Fibroblast of gingiva (primary cell): ENCODE measurements around the gene IQCM.
A peak's percentile ranks its signal among the peaks of the same experiment; 100 is the strongest.

Source experiments
- DNase-seq: peaks from one replicate; pipeline ENCODE4 v3.0.0-alpha.2; 2011; ENCODE audit warnings: low read depth

The IQCM gene

DNA sequence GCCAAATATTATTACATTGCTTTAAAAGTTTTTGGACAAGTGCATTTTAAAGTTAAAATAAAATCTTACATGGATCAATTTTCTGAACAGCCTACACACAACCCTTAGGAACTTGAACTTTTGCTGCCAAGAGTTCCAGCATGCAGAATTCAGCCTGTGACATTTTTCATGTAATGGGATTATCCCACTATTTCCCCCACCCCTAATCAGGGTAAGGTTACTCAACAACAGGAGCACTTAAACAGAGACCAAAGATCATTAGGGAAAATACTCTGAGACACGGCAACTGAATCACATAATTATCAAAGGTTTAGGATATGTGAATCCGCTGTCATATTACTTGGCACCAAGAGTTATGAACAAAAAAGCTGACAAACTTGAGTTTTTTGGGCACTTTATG, 47.2 kb downstream of the IQCM start:
- DNase-seq = no peak

DNA sequence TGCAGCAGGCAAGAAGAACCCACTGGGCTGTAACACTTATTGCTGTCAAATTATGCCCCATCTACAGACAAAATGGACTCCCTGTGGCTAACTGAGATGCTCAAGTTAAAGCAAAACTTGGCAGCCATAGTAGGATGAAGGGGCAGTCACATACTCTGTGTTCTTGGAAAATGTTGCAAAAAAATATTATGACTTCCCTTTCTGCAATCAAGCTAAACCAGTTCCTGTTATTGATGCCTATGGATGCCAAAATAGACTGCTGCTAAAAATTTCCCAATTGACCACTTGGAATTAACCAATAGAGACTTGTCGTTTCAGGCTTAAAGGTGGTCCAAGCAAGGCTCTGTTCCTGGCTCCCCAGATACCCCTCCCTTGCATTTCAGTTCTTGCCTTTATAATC, 49.5 kb downstream of the IQCM start:
- DNase-seq = no peak

DNA sequence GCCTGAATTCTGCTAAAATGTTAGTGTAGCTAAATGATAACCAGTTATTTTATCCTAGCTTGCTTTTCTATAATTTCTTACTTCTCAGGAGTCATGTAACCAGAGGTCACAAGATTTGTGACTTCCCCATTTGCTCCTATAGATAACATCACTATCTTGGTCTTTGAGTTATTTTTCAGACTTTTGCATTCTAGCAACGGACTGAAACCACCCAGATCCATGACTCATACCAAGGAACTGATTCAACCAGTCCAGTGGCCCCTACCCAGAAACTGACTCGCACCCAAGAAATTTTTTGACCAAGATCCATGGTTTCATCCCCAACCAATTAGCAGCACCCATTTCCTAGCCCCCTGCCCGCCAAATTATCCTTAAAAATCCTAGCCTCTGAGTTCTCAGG, 50.0 kb downstream of the IQCM start:
- DNase-seq = no peak

DNA sequence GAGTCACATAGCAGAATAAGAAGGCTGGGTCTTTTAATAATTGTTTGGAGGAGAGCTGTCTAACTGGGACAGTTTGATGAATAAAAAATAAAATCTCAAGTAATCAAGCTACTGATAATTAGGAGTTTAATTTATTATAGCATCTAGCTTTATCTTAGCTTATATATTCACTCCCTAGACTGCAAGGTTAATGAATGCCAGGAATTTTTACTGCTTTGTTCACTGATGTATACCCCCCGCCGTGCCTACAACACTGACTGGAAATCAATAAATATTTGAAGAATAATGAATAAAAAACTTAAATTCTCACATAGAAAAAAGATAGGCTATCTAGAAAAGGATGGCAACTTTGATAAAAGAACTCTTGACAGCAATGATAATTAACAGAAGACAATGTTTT, 59.7 kb downstream of the IQCM start:
- no peak for DNase-seq

DNA sequence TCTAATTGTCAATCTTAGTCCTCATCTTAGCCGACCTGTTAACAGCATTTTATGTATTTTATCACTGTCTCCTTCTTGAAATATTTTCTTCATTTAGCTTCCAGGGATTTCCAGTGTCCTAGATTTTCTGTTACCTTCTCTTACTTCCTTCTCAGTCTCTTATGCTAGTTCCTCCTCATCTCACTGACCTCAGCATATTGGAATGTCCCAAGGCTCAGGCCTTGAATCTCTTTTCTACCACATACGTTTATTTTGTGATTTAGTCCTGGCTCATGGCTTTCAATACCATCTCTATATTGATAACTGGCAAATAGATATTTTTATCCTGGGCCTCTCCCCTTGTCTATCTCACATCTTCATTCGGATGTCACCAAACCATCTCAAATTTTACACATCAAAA, 61.1 kb downstream of the IQCM start:
- DNase-seq = no peak

DNA sequence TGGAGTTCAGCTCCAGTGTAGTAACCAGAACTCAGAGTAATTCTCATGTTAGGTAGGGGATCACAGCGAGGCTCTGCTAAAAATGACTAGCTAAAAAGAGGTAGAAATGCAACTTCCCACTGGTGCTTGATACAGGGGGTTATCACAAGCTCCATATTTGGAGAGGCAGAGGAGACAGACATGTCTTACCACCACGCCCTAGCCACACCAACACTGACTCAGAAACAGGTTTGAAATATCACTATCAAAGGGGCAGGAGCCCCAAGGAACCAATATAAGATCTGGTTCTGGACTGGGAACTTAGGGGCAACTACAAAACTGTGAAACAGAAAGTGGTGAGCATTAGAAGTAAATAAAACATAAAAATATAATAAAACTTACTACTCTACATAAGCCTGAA, 62.9 kb downstream of the IQCM start:
- no peak for DNase-seq

DNA sequence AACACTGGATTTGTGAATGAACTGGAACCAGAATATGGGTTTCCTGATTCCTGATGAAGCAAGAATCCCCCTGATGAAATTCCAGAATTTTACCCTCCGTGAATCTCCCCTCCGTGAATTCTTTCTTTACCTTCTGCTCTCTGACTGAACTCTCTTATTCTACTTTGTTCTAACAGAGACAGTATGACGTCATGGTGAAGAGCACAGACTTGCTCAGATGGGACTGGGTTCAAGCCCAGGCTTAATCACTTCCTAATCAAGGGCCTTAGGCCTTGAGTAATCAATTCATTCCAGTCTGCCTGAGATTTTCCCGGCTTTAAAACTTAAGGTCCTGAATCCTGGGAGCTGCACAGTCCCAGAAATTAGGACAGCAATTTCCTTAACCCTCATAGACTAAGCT, 64.5 kb downstream of the IQCM start:
- DNase-seq = no peak

DNA sequence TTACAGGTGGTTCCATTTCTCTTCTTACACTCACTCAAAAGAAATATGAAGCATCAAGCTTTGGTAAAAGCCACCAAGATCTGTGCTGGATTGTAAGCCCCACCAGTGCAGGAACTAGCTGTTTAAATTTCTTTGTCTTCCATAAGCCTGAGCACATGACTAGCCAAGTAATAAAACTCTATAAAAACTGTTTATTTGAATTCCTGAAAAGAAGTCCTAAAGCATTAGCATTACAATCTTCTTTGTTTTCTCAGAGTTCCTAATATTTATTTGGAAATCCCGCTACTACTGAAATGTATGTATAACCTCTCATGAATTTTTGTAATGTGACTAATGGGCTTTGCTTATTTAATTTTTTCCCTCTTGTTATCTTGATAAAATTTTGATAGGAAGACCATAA, 65.9 kb downstream of the IQCM start:
- DNase-seq = no peak

DNA sequence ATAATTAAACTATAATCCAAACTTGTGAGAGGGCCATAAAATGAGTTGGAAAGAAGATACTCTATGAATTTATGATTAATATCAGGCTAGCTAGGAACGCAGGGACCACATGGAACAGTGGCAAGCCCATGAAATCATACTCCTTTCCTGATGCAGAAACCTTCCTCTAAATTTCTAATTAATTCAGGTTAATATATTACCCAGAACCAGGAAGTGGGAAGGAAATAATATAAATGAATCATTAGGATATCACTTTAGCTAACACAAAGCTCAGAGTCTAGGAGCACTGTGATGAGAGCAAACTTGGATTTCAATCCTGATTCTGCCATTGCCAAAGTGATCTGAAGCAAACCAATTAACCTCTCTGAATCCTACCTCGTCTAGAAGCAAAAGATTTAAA, 68.0 kb downstream of the IQCM start:
- DNase-seq = no peak

DNA sequence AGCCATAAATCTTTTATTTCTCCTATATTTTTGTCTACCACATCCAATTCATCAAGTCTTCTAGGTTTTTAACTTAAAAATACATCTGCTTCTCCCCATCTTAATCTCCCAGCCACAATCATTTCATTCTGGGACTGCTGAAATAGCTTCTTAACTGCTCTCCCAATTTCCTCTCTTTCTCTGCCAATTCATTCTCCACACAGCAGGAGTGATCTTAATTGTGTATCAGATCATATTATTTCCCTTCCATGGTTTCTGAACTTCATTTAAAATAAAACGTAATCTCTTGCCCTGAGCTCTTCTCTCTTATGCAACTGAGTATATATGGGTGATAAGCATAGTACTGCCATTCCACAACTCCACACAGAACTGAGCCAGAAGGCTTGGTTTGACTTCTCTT, 69.4 kb downstream of the IQCM start:
- DNase-seq = no peak

DNA sequence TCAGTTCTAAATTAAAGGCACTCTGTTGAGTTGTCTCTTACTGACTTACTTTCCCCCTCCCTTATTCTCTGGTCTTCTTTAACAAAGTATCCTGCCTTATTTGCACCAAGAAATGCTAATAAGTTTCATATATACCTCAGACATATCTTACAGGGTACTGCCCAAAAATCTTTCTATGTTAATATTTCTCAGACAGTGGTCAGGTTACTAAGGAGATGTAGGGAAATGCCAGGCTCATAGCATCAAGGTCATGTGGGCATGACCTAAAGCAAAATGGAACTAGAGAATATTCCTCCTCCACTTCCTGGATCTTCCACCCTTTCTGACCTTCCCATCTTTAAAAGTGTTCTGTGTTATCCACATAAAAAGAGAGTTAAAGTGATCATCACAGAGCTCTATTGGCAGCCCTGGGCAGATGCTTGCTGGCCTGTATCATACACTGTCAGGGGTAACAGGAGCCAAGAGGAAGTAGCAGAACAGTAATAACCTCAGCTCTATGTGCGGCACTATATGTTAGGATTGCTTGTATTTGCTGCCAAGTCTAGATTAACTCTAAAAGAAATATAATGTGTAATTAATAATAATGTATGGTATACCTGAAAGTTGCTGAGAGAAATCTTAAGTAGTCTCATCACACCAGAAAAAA, 74.3 kb downstream of the IQCM start:
- DNase-seq = no peak

DNA sequence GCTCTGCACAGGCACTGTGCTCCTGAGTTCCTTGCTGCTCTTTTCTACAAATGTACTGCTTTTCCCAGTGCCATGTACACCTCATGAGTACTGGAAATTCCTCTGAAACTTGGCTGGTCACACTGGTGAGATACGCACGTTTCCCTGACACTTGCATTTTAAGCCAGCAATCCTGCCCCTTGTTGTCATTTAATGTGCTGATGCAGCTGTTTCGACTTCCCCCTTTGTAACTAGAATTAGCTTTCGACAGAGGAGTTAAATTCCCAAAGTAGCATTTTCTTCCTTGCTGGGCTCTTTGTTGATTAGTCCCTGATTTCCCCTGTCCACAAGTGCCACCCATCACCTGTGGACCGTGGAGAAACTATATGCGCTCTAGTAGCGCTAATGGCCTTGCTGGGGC, 77.5 kb downstream of the IQCM start:
- DNase-seq = no peak

DNA sequence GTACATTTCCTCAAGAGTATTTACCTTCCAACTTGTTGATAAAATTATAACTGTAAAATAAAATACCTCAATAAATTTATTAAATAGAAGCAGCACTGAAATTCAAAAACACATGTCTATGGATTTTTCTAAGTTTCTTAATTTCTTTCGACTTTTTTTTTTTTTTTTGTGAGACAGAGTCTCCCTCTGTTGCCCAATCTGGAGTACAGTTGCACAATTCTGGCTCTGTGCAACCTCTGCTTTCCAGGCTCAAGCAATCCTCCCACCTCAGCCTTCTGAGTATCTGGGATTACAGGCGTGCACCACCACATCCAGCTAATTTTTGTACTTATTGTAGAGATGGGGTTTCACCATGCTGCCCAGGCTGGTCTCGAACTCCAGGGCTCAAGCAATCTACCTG, 79.8 kb downstream of the IQCM start:
- DNase-seq = peak; percentile 43

DNA sequence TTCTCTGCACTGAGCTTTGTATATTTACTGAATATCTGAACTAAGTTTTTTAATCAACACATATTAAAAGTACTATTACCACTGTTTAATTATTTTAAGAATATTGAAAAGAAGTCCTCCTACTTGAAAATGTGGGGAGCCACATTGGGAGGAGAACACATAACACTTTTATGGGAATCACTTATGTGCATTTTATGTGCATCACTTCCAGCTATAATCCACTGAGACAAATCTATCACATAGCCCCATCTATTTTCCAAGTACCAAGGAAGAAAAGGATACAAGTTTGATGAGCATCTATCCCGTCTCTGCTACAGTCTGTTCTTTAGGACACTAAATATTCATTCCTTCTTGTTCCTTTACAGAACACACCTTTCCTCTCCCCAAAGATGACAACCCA, 87.2 kb downstream of the IQCM start:
- DNase-seq = no peak

DNA sequence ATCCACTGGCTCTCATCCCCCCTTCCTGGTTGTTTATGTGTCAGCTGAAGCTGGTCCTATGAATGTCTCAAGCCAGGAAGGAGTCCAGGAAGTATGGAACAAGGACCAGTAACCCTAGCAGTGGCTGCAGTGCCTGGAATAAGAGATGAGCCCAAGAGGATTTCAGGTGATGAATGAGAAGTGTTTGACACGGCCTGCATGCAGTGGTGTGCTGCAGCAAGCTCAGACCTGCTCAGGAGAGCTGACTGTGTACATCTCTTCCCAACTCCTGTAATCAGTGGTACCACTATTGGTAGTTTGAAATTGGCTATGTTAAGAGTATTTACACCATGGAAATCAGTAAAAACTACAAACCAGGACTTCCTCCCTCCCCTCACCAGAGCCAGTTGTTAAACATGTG, 88.0 kb downstream of the IQCM start:
- no peak for DNase-seq

DNA sequence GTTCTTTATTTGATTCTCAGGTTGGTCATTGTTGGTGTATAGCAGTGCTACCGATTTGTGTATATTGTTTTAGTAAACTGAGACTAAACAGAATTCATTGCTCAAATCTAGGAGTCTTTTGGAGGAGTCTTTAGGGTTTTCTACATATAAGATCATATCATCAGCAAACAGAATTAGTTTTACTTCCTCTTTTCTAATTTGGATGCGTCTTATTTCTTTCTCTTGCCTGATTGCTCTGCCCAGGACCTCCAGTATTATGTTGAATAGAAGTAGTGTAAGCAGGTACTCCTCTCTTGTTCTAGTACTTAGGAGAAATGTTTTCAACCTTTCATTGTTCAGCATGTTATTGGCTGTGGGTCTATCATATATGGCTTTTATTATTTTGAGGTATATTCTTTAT, 92.6 kb downstream of the IQCM start:
- no peak for DNase-seq

DNA sequence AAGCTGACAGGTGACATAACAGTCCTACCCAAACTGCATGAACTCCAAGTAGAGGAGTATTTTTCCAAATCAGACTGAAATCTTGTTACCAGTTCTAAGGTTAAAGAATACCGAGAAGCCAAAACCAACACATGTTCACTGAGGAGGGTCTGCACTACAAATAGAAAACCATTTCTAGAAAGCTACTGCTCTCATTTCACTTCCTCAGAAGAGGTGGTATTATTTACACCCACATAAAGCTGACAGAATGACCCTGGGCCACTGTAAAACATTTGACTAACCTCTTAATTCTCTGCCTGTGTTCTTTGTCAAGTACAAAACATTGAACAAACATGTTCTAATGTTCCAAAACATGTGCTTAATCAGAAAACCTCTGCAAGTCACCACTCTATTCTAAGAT, 95.8 kb downstream of the IQCM start:
- DNase-seq = no peak

DNA sequence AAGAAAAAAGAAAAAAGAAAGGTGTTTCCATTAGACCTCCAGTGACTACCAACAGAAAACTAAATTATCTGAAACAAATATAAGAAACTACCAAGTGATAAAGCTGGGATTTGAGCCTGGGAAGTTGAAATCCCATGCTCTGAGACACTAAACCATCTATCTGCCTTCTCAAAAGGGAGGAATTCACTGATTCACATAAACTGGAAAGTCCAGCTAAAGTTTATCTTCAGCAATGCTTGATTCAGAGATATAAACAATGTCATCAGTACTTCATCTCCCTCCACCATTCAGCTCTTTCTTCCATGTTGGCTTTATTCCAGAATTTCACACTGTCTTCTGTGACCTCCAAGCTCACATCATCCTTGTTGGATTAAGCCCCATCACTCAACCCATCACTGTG, 96.3 kb downstream of the IQCM start:
- DNase-seq = no peak

DNA sequence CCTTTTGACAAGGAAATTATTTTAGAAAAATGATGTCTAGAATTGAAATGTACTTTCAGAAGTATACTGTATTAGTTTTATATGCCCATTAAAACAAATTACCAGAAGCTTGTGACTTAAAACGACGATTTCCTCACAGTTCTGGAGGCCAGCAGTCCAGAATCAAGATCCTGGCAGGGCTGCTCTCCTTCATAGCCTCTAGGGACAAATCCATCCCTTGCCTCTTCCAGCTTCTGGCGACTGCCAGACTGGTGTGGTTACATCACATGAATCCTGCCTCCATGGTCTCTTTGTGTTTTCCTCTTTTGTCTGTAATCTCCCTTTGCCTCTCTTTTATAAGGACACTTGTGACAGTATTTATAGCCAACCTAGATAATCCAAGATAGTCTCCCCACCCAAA, 97.1 kb downstream of the IQCM start:
- DNase-seq = peak; percentile 31

DNA sequence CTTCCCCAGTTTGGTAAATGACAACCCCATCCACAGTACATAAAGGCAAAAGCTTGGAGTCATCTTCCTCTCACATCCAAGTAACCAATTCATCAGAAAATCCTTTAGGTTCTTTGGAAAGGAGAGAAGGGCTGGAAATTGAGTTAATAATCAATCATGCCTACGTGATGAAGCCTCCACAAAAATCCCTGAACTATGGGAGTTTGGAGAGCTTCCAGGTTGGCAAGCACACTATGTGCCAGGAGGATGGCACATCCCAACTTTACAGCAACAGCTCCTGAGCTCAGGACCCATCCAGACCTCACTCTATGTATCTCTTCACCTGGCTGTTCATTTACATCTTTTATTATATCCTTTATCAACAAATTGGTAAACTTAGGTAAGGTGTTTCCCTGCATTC, 98.9 kb downstream of the IQCM start:
- DNase-seq = no peak

DNA sequence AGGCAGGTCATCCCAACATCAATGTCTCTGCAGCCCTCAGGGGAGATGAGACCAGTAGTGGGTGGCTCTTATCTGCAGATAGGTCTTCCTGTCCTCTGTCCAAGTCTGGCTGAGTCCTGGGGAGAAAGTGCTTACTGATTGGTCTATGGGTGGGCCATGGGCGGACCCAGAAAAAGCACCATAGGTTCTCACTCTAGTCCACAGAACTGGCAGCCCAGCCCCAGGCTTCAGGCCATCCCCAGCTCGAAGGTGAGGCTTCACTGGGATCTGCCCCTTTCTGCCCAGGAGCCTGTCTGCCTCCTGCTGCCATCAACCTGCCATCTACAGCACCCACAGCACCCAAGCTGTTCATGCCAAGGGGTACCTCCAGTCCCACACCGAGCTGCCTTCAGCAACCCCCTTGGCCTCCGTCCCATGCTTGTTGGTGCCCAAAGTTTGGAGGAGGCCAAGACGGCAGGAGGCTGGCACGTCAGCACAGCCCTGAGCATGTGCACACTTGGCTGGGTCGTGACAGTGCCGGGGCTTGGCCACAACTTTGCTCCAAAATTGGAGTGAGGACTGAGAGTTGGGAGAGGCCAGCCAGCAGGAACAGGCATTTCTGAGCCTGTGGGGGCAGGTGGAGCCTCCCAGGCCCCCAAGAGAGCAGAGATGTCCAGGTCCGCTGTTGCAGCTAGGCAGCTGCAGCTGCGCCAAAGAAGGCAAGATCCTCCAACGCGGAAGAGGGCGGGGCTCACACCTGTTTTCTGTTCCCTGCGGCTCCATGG, 99.6 kb downstream of the IQCM start:
- no peak for DNase-seq

DNA sequence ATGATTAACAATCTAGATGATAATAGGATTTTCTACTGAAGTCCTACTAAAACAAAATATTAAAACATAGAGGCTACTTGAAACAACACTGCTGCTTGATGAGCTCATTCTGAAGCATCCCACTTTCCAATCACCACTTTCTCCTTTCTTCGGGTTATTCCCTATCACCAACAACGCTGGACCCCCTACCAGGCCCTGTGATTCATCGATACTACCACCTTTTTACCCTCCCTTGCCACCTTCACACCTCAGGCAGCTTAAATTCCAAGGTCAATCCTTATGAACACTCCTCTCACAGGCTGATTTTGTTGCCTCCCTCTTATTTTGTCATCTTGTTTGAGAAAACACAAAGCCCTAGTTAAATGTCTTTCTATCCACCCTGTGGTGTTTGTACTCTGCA, 102.6 kb downstream of the IQCM start:
- DNase-seq = no peak

DNA sequence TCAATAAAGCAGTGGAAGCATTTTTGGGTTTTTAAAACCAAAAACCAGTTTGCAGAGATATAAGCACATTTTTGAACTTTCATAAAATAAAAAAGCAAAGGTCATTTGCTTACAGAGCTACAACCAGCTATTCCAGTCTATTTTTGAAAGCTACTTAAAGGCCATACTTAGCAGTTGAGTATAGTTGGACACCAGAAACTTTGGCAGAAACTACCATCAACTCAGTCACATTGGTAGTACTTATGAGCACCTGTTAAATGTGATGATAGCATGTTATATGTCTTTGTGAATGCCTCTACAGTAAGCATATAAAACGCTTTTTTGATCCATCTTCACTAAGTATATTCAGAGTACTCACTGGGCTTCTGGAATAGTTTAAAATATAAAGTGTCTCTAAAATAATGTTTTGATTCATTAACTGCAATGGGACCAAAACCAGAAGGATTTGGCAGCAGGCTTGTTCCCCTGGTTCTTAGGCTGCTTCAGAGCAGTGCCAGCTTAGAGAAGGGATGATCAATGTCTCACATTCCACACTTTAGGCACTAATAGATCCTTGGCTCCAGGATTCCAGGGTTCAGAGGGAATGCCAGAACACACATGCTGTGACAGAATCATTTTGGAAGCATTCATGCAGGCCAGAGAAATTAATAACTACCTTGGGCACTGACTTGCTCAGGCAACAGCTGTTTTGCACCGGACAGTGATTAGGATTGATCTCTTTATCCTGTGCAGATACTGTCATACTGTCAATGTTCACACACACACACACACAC, 103.9 kb downstream of the IQCM start:
- DNase-seq = no peak
